ENCODE measurements around the gene FBXO42.
"Not testable (repeated sequence)": the region's sequence is repeated elsewhere in the genome, so short reads cannot be mapped to it uniquely, and the experiment has no call there.

FBXO42 gene

DNA sequence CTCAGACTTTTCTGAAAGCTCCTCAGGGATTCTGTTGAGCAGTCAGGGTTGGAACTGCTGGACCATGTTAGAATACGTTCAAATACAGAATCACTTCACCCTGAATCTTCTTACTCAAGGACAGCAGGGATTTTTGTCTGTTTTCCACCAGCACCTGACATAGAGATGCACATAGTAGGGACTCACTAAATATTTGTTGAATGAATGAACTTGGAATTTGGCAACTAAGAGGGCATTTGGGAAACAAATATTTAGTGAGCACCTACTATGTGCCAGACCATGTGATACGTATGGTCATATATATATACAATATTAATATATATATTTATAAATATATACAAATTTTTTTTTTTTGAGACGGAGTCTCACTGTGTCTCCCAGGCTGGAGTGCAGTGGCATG is 4.6 kb upstream of the FBXO42 start:
- no peak for DNase-seq (ENCODE audit: low spot score)
- in situ Hi-C loops (cut with MboI; ENCODE audit: low pct_unique_long_range_greater_than_20kb, low sequenced_read_pairs, unreplicated experiment) = no loop called here
- TF ChIP-seq, protein P1, sequence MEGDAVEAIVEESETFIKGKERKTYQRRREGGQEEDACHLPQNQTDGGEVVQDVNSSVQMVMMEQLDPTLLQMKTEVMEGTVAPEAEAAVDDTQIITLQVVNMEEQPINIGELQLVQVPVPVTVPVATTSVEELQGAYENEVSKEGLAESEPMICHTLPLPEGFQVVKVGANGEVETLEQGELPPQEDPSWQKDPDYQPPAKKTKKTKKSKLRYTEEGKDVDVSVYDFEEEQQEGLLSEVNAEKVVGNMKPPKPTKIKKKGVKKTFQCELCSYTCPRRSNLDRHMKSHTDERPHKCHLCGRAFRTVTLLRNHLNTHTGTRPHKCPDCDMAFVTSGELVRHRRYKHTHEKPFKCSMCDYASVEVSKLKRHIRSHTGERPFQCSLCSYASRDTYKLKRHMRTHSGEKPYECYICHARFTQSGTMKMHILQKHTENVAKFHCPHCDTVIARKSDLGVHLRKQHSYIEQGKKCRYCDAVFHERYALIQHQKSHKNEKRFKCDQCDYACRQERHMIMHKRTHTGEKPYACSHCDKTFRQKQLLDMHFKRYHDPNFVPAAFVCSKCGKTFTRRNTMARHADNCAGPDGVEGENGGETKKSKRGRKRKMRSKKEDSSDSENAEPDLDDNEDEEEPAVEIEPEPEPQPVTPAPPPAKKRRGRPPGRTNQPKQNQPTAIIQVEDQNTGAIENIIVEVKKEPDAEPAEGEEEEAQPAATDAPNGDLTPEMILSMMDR (IDR thresholded peaks at IDR 0.05; ENCODE audit: extremely low read depth, insufficient read depth, missing control alignments) = no peak

DNA sequence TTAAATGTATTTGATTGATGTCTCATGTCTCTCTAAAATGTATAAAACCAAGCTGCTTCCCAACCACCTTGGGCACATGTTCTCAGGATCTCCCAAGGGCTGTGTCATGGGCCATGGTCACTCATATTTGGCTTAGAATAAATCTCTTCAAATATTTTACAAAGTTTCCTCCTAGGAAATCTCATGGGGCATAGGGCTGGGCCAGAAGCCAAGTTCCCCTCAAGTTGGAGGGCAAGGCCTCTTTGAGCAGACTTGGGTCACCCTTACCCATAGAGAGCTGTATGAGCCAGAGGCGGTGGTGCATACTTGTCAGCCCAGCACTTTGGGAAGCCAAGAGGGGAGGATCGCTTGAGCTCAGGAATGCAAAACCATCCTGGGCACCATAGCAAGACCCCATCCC is 2.3 kb upstream of the FBXO42 start:
- TF ChIP-seq, protein P1 (IDR thresholded peaks at IDR 0.05; ENCODE audit: extremely low read depth, insufficient read depth, missing control alignments) = no peak
- in situ Hi-C loops (cut with MboI; ENCODE audit: low pct_unique_long_range_greater_than_20kb, low sequenced_read_pairs, unreplicated experiment) = no loop called here
- DNase-seq (ENCODE audit: low spot score) = no peak

DNA sequence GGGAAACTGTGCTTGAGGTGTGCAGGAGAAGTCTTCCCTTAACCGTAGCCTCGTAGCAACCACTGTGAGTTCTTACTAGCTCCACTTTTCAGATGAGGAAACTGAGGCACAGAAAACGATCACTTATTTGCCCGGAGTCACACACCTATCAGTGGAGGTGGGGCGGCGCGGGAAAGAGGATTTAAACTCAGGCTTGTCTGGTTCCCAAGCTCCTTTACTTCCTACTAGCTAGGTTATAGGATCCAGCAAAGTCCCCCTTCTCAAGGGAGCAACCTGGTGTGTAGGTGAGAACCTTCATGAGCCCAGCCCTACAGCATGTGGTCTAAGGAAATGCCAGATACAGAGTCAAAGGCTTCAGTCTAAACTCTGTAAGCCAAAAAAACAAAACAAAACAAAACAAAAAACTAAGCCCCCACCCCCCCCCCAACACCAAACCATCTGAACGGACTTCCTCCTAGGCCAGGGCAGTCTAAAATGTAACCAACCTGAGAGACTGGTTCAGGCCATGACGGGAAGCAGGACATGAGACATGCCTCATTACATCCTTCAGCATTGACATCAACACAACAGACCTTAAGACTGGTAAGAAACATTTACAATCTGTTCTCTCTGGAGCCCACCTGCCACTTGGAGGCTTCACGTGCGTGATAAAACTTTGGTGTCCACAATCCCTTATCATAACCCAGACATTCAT is 709 bp upstream of the FBXO42 start:
- TF ChIP-seq, protein P1 (IDR thresholded peaks at IDR 0.05; ENCODE audit: extremely low read depth, insufficient read depth, missing control alignments) = no peak
- no peak for DNase-seq (ENCODE audit: low spot score)
- in situ Hi-C loops (cut with MboI; ENCODE audit: low pct_unique_long_range_greater_than_20kb, low sequenced_read_pairs, unreplicated experiment) = no loop called here

DNA sequence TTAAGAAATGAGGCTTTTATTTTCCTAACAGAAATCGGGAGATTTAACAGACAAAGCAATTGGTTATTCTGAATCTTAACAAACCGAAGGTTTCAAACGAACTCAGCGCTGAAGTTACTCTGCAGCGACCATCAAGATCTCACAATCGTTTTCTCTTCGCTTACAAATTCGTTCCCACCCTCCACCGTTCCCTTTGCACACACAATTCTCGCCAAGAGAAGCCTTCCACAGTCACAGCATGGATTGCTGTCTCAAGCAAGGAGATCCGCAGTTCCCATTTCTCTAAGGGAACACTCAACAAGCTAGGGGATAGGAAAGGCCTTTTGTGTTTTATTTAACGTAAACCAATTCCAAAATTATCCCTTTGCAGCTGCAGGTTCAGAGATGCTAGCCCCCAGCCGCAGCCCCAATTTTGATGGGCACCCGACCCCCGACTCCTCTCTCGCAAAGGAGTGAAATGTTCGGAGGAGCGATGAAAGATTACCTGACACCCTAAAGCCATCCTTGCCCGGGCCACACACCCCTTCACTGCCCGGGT is 755 bp downstream of the FBXO42 start:
- no peak for DNase-seq (ENCODE audit: low spot score)
- in situ Hi-C loops (cut with MboI; ENCODE audit: low pct_unique_long_range_greater_than_20kb, low sequenced_read_pairs, unreplicated experiment) = no loop called here
- TF ChIP-seq, protein P1 (IDR thresholded peaks at IDR 0.05; ENCODE audit: extremely low read depth, insufficient read depth, missing control alignments) = no peak

DNA sequence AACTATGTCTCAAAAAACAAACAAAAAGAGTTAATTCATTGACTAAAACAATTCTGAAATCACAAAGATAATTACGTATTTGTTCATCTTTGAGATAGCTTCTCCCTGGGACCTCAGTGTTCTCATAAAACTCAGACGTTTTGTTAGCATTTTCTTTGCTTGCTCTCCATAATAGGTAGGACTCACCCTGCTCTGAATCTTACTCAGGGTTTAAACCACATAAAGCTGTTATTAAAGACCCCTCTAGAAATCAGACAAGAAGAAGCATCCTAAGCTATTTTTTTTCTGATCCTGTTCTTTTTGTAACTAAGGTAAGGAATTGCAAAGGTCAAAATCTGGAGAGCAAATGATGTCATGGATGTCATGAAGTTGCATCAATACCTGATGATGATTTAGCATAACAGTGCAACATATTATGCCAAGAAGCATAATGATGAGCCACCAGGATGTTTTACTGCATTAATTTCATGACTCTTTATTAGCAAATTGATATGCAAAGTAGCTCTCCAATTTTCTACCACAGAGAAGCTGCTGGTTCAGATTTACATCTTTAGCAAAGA is 2.4 kb downstream of the FBXO42 start:
- in situ Hi-C loops (cut with MboI; ENCODE audit: low pct_unique_long_range_greater_than_20kb, low sequenced_read_pairs, unreplicated experiment) = no loop called here
- DNase-seq (ENCODE audit: low spot score) = no peak
- TF ChIP-seq, protein P1 (IDR thresholded peaks at IDR 0.05; ENCODE audit: extremely low read depth, insufficient read depth, missing control alignments) = no peak

DNA sequence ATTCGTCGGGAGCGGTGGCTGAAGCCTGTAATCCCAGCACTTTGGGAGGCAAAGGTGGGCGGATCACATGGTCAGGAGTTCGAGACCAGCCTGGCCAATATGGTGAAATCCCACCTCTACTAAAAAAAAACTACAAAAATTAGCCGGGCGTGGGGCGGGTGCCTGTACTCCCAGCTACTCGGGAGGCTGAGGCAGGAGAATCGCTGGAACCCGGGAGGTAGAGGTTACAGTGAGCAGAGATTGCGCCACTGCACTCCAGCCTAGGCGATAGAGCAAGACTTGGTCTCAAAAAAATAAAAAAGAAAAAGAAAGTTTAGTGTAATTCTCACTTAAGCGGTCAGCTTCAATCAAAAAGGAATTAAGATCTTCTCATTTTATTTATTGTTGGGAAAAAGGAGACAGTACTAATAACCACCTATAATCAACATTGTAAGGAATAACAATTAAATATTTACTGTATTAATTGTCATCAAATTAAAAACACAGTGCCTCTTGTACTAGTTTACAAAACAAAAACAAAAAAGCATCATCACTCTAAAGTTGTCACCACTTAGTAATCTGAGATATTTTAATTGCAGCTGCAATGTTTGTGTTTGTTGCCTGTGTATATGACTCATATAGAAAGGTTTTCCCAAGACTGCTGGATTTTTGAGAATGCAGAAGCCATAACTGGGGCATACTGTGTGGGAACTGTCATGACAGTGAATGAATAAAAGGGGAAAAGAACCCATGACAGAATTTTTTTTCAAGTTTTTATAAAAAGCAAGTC is 3.7 kb downstream of the FBXO42 start:
- TF ChIP-seq, protein P1 (IDR thresholded peaks at IDR 0.05; ENCODE audit: extremely low read depth, insufficient read depth, missing control alignments) = no peak
- DNase-seq (ENCODE audit: low spot score) = no peak
- in situ Hi-C loops (cut with MboI; ENCODE audit: low pct_unique_long_range_greater_than_20kb, low sequenced_read_pairs, unreplicated experiment) = no loop called here

DNA sequence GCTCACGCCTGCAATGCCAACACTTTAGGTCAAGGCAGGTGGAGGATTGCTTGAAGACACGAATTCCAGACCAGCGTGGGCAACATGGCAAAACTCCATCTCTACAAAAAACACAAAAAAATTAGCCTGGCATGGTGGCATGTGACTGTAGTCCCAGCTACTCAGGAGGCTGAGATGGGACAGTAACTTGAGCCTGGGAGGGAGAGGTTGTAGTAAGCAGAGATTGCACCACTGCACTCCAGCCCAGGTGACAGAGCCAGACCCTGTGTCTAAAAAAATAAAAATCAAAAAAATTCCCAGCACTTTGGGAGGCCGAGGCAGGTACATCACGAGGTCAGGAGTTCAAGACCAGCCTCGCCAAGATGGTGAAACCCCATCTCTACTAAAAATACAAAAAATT is 9.0 kb downstream of the FBXO42 start:
- DNase-seq (ENCODE audit: low spot score); in situ Hi-C loops (cut with MboI; ENCODE audit: low pct_unique_long_range_greater_than_20kb, low sequenced_read_pairs, unreplicated experiment): not testable (repeated sequence)
